Ramos (cell line): ENCODE data around the gene RGL1.

Source experiments
- in situ Hi-C: fragments of 300-500 bp; cut with MboI; formaldehyde crosslinking; loops from one replicate; pipeline ENCODE4 v1.14.3; 2022; ENCODE audit warnings: low sequenced_read_pairs; ENCODE audit not compliant: unreplicated experiment

RGL1 gene

DNA sequence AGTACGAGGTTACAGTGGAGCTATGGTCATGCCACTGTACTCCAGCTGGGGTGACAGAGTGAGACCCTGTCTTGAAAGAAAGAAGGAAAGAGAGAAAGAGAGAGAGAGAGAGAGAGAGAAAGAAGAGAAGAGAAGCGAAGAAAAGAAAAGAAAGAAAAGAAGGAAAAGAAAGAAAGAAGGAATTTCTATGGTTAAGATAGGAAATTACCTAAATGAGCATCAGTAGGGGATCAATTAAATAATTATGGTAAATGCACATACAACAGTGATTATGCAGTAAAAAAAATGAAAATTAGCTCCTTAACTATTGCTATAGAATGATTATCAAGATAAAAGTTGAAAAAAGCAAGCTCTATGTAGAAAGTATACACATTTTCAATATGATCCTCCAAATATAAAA, 172.8 kb downstream of the RGL1 start:
- in situ Hi-C loops: no loop called here
